Upper lobe of left lung (tissue), 6 donors: ENCODE results near the gene CTXND2. TPM values are rescaled to one million over a fixed set of nuclear protein-coding genes. Genes with fewer than 3 reads are reported as not detected.

Source experiments
- ATAC-seq, 2 donors: fragments of 200-7000 bp; cut with Tn5 transposase; one replicate each; pipeline ENCODE4 v1.9.1; 2022; ENCODE audit warnings: mild to moderate bottlenecking in 2 of 2, moderate library complexity in 2 of 2; ENCODE audit not compliant: low FRiP score in 2 of 2
- DNase-seq, 2 donors: peaks; one replicate each; pipeline ENCODE4 v3.0.0-alpha.2; 2019 to 2020
- H3K27ac ChIP-seq, 4 donors: fragments of 200-600 bp; sonication (generic); one replicate each; pipeline ENCODE4 v1.5.1; 2016 to 2019
- H3K27me3 ChIP-seq, 4 donors: fragments of 200-600 bp; sonication (generic); one replicate each; pipeline ENCODE4 v1.5.1; 2017 to 2019
- H3K36me3 ChIP-seq, 4 donors: fragments of 200-600 bp; sonication (generic); one replicate each; pipeline ENCODE4 v1.5.1; 2016 to 2019
- H3K4me1 ChIP-seq, 4 donors: fragments of 200-600 bp; sonication (generic); one replicate each; pipeline ENCODE4 v1.5.1; 2018 to 2019
- H3K4me3 ChIP-seq, 4 donors: fragments of 200-600 bp; sonication (generic); one replicate each; pipeline ENCODE4 v1.5.1; 2017 to 2019; ENCODE audit warnings: mild to moderate bottlenecking in 2 of 4, moderate library complexity in 1 of 4
- H3K9me3 ChIP-seq, 4 donors: fragments of 200-600 bp; sonication (generic); one replicate each; pipeline ENCODE4 v1.5.1; 2018 to 2019
- CTCF ChIP-seq, 6 experiments: fragments of 450-650 bp in 4 of 6; fragments of 200-600 bp in 2 of 6; sonication (generic) in 2 of 6; IDR thresholded peaks; one replicate each; pipeline ENCODE4 v1.5.1; 2016 to 2019; ENCODE audit warnings: antibody characterized with exemption in 6 of 6
- EP300 ChIP-seq, 4 donors: sonication (generic); formaldehyde crosslinking; IDR thresholded peaks; one replicate each; pipeline ENCODE4 v1.5.1; 2017; ENCODE audit warnings: antibody characterized with exemption in 4 of 4, control low read depth in 2 of 4
- POLR2A ChIP-seq, 4 donors: fragments of 450-650 bp; IDR thresholded peaks; one replicate each; pipeline ENCODE4 v1.5.1; 2016 to 2017; ENCODE audit warnings: antibody characterized with exemption in 4 of 4, mild to moderate bottlenecking in 2 of 4
- POLR2AphosphoS5 ChIP-seq, 2 donors: sonication (generic); formaldehyde crosslinking; IDR thresholded peaks; one replicate each; pipeline ENCODE4 v1.5.1; 2017; ENCODE audit warnings: antibody characterized with exemption in 2 of 2
- WGBS, 2 donors: methylation state at CpG; one replicate each; pipeline ENCODE4 v1.1.5; 2017 to 2018; 5-methylcytosine and 5-hydroxymethylcytosine counted together
- total RNA-seq, 6 donors: library from RNA; depleted of rRNA in 4 of 6; stranded (reverse); fragments of >200 nt in 4 of 6; gene quantifications; one replicate each; pipeline versions ENCODE4 v1.1.0 to v1.2.1, GENCODE V29; 2016 to 2021
- donor health status: DM: no; HTN: no; CAD: no; lungs with moderate emphysema.
- donor health status: DM: no; HTN: yes; CAD: no; lungs with severe emphysema.

The CTXND2 gene
- total RNA-seq, 6 donors from 2014 or later, result not detected

GRCh38 chr1:150905301-150905700 lies 18.4 kb downstream of the CTXND2 start:
- H3K36me3 ChIP-seq, result no peaks in the 10 kb centered on the region
- no peak overlapping the region for H3K4me3 ChIP-seq
- TF ChIP-seq POLR2AphosphoS5 (IDR thresholded peaks at IDR 0.05), result no peak
- DNase-seq (no peak), ATAC-seq (no peak)
- H3K27ac ChIP-seq, result no peak overlapping the region
- H3K4me1 ChIP-seq, result no peaks in the 10 kb centered on the region
- 88 to 94% methylated on average over 4 to 6 of the region's 6 CpGs for WGBS, 2 donors
- no peaks in the 10 kb centered on the region for H3K27me3 ChIP-seq
- H3K9me3 ChIP-seq, result no peaks in the 10 kb centered on the region

DNA sequence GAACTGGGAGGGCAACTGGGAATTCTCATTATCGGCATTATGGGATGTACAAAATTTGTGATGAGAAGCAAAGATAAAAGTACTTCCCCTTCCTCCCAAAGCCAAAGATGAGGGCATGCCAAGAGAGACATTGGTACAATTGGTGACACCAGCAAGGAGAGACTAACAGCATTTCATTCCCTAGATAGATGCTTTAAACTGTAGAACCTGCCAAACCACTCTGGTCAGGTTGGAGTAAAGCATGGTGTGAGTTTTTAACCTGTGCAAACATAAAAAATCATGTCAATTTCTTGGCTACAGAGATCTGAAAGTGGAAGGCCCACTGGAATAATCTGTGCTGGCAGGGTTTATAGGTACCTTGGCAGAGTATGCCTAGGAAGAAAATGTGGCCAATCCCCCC lies 19.4 kb downstream of the CTXND2 start:
- 59 to 60% methylated on average over 1 of the region's 1 CpG for WGBS, 2 donors
- DNase-seq (no peak), ATAC-seq (no peak)

DNA sequence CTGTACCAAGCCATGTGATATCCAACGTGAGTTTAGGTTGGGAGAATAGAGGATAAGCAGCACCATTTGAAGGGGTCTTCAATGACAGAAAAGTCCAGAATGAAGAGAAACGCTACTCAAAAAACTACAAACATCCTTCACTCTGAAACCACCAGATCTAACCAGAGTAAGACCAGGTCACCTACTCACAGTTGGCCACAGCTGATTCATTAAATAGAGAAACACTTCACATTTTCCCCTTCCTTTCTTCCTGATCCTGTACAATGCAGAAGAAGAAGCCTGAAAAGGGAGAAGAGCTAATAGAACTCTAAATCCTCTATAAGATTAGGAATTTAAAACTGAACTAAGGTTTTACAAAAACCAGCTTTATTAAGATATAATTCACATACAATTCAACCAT lies 19.9 kb downstream of the CTXND2 start:
- Histone ChIP-seq H3K36me3 (no peaks in the 10 kb centered on the region), H3K27ac (no peak overlapping the region), H3K27me3 (no peaks in the 10 kb centered on the region), H3K4me3 (no peak overlapping the region), H3K4me1 (no peaks in the 10 kb centered on the region), H3K9me3 (no peaks in the 10 kb centered on the region)
- TF ChIP-seq POLR2AphosphoS5 (IDR thresholded peaks at IDR 0.05) (no peak), CTCF (IDR thresholded peaks at IDR 0.05) (no peak), POLR2A (IDR thresholded peaks at IDR 0.05) (no peak), EP300 (IDR thresholded peaks at IDR 0.05) (no peak)
- ATAC-seq, result no peak
- 72 to 80% methylated on average over 2 of the region's 2 CpGs for WGBS, 2 donors
- no peak for DNase-seq

More for the DNA sequence above, 19.4 kb downstream of the CTXND2 start:
- Histone ChIP-seq H3K27ac (no peak overlapping the region), H3K9me3 (no peaks in the 10 kb centered on the region), H3K4me3 (no peak overlapping the region), H3K36me3 (no peaks in the 10 kb centered on the region), H3K4me1 (no peaks in the 10 kb centered on the region), H3K27me3 (no peaks in the 10 kb centered on the region)
- TF ChIP-seq EP300 (IDR thresholded peaks at IDR 0.05), result no peak
- no peak for TF ChIP-seq POLR2A (IDR thresholded peaks at IDR 0.05)
- no peak for TF ChIP-seq POLR2AphosphoS5 (IDR thresholded peaks at IDR 0.05)
- TF ChIP-seq CTCF (IDR thresholded peaks at IDR 0.05), result no peak

GRCh38 chr1:150909585-150910180 lies 22.7 kb downstream of the CTXND2 start:
- Histone ChIP-seq H3K4me3 (no peak overlapping the region), H3K27ac (no peak overlapping the region), H3K4me1 (no peaks in the 10 kb centered on the region), H3K36me3 (no peaks in the 10 kb centered on the region), H3K27me3 (no peaks in the 10 kb centered on the region), H3K9me3 (no peaks in the 10 kb centered on the region)
- no peak for TF ChIP-seq EP300 (IDR thresholded peaks at IDR 0.05)
- DNase-seq (no peak), ATAC-seq (no peak)
- 86 to 95% methylated on average over 4 of the region's 4 CpGs for WGBS, 2 donors

DNA sequence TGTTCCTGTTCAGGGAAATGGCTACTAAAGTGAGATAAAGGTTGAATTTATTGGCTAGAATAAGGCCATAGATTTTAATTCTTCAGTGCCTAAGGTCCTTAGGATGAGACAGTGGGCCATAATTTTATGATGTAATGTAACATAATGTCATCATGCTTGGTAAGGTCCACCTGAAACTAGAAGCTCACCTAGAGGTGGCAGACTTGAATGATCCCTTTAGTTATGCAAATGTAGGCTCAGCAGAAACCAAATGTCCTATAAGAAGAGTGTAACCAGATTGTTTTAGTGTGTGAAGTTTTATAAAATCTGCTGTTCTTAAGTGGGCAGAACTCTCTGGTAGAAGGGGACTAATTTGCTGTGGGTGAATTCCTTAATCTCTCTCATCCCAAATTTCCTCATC lies 25.7 kb downstream of the CTXND2 start:
- Histone ChIP-seq H3K4me1 (no peaks in the 10 kb centered on the region), H3K4me3 (no peak overlapping the region), H3K9me3 (no peaks in the 10 kb centered on the region), H3K36me3 (no peaks in the 10 kb centered on the region), H3K27ac (no peak overlapping the region), H3K27me3 (no peaks in the 10 kb centered on the region)
- TF ChIP-seq POLR2A (IDR thresholded peaks at IDR 0.05) (no peak), POLR2AphosphoS5 (IDR thresholded peaks at IDR 0.05) (no peak), CTCF (IDR thresholded peaks at IDR 0.05) (no peak), EP300 (IDR thresholded peaks at IDR 0.05) (no peak)
- DNase-seq, result no peak
- no peak for ATAC-seq

DNA sequence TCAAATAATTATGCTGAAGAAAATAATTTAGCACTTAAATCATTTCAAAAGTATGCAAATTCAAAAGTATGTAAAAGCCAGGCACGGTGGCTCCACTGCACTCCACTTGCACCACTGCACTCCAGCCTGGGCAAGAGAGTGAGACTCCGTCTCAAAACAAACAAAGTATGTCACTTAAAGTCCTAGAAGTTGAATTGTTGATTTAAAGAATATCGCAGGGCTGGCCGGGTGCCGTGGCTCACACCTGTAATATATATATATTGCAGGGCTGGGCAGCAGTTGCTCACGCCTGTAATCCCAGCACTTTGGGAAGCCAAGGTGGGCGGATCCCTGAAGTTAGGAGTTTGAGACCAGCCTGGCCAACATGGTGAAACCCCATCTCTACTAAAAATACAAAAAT lies 30.5 kb downstream of the CTXND2 start:
- Histone ChIP-seq H3K27ac (no peak overlapping the region), H3K4me1 (peaks cover 0 to 4% (median 0%) of the 10 kb centered on the region in 4 donors), H3K27me3 (no peaks in the 10 kb centered on the region), H3K9me3 (no peaks in the 10 kb centered on the region), H3K4me3 (no peak overlapping the region), H3K36me3 (no peaks in the 10 kb centered on the region)
- WGBS, 2 donors, result 61 to 74% methylated on average over 7 of the region's 7 CpGs
- TF ChIP-seq POLR2A (IDR thresholded peaks at IDR 0.05) (no peak), CTCF (IDR thresholded peaks at IDR 0.05) (no peak), EP300 (IDR thresholded peaks at IDR 0.05) (no peak), POLR2AphosphoS5 (IDR thresholded peaks at IDR 0.05) (no peak)
- DNase-seq (no peak), ATAC-seq (no peak)
